Kidney (tissue), 14 donors: ENCODE data around the gene HDLBP. TPM values are rescaled to one million over a fixed set of nuclear protein-coding genes. Genes with fewer than 3 reads are reported as not detected.

Experiments used
- DNase-seq, 5 donors: peaks; one replicate each; pipeline ENCODE4 v3.0.0-alpha.2; 2013 to 2020
- FAIRE-seq: peaks from 2 replicates; lab custom pipeline; 2012; peaks lifted over from hg19 to GRCh38; lab: Jason Lieb, UNC
- H3K27ac ChIP-seq, 2 donors: one replicate each; pipeline ENCODE4 v1.7.0; 2013; ENCODE audit warnings: low read depth in 2 of 2, low read length in 2 of 2, inconsistent platforms in 1 of 2
- H3K27me3 ChIP-seq: one replicate; pipeline ENCODE4 v1.7.1; 2013; ENCODE audit warnings: low read length, inconsistent platforms; ENCODE audit not compliant: control insufficient read depth, insufficient read depth
- H3K36me3 ChIP-seq, 3 donors: one replicate each; pipeline versions ENCODE4 v1.7.0 to v1.7.1; 2013; ENCODE audit warnings: low read length in 3 of 3, control low read depth in 1 of 3, inconsistent platforms in 1 of 3; ENCODE audit not compliant: insufficient read depth in 3 of 3, control insufficient read depth in 2 of 3
- H3K4me1 ChIP-seq, 3 donors: one replicate each; pipeline versions ENCODE4 v1.7.0 to v1.7.1; 2013; ENCODE audit warnings: low read length in 3 of 3, inconsistent platforms in 1 of 3, low read depth in 1 of 3; ENCODE audit not compliant: control insufficient read depth in 2 of 3, insufficient read depth in 2 of 3
- H3K4me3 ChIP-seq, 3 donors: one replicate each; pipeline versions ENCODE4 v1.7.0 to v1.8.1; 2013; ENCODE audit warnings: low read length in 3 of 3, control low read depth in 1 of 3, inconsistent platforms in 1 of 3
- H3K9ac ChIP-seq, 3 donors: one replicate each; pipeline versions ENCODE4 v1.7.0 to v1.7.1; 2013; ENCODE audit warnings: low read length in 3 of 3, control low read depth in 1 of 3, inconsistent platforms in 1 of 3
- H3K9me3 ChIP-seq, 3 donors: one replicate each; pipeline versions ENCODE4 v1.7.0 to v1.7.1; 2013; ENCODE audit warnings: low read length in 3 of 3, control low read depth in 1 of 3, inconsistent platforms in 1 of 3; ENCODE audit not compliant: control insufficient read depth in 2 of 3, insufficient read depth in 1 of 3
- CTCF ChIP-seq: IDR thresholded peaks from 3 replicates; pipeline ENCODE4 v1.5.1; 2012; ENCODE audit warnings: mild to moderate bottlenecking, moderate library complexity, borderline replicate concordance; ENCODE audit not compliant: insufficient read depth; ENCODE audit errors: extremely low read depth
- intact Hi-C: fragments of 100-400 bp; cut with DNase I; formaldehyde crosslinking; loops from one replicate; pipeline ENCODE4 v1.11.1; 2022
- polyA plus RNA-seq: library from polyadenylated mRNA; stranded (reverse); fragments of 350-450 nt; fragmentation: Illumina TruSeq; extraction: RNeasy Lipid Tissue Mini Kit (QIAGEN cat#74804); gene quantifications from one replicate; pipeline ENCODE4 v1.2.3, GENCODE V29; 2014; ENCODE audit warnings: low read depth, low replicate concordance; ENCODE audit not compliant: insufficient read depth
- total RNA-seq: library from RNA; stranded (reverse); fragmentation: NEBNext Ultra II Directional; extraction: Animal tissue kit (Norgen Biotek cat#: 25700); gene quantifications from one replicate; pipeline ENCODE4 v1.2.1, GENCODE V29; 2021
- donor health status: control.
- donor health status: control.
- donor health status: control.
- donor health status: control.
- donor health status: control.
- donor health status: DM: yes; HTN: yes; CAD: no.
- donor health status: Normal renal cell carcinoma (clear cell type).

Gene HDLBP
- total and polyA plus RNA-seq, 2 donors from 2014 or later = 256 to 356 TPM

GRCh38 chr2:241238693-241239198 lies 76.7 kb downstream of the HDLBP start:
- H3K4me1 ChIP-seq = no peaks in the 10 kb centered on the region
- no peak for TF ChIP-seq CTCF
- DNase-seq (peak in 1 of 5 donors; percentile 51), FAIRE-seq (no peak)
- no peak overlapping the region for H3K9ac ChIP-seq
- no peak overlapping the region for H3K4me3 ChIP-seq
- H3K36me3 ChIP-seq = peaks cover 2 to 97% (median 73%) of the 10 kb centered on the region in 3 donors
- H3K9me3 ChIP-seq = no peaks in the 10 kb centered on the region
- no peaks in the 10 kb centered on the region for H3K27me3 ChIP-seq
- no peak overlapping the region for H3K27ac ChIP-seq
- intact Hi-C loops = no loop called here

- Histone ChIP-seq H3K27ac (no peak overlapping the region), H3K9me3 (no peaks in the 10 kb centered on the region), H3K36me3 (peaks cover 2 to 97% (median 74%) of the 10 kb centered on the region in 3 donors), H3K9ac (no peak overlapping the region), H3K4me1 (no peaks in the 10 kb centered on the region), H3K27me3 (no peaks in the 10 kb centered on the region), H3K4me3 (no peak overlapping the region)
- intact Hi-C loops = no loop called here
- TF ChIP-seq CTCF = no peak
- FAIRE-seq (no peak), DNase-seq (peak in 1 of 5 donors; percentile 39)
Measured at GRCh38 chr2:241237949-241238371, 77.5 kb downstream of the HDLBP start.

GRCh38 chr2:241237047-241237446 lies 78.4 kb downstream of the HDLBP start:
- FAIRE-seq (no peak), DNase-seq (peak in 1 of 5 donors; percentile 36)
- no peak for TF ChIP-seq CTCF
- H3K4me1 ChIP-seq = no peaks in the 10 kb centered on the region
- H3K4me3 ChIP-seq = no peak overlapping the region
- no peaks in the 10 kb centered on the region for H3K27me3 ChIP-seq
- intact Hi-C loops = no loop called here
- H3K36me3 ChIP-seq = peaks cover 2 to 91% (median 65%) of the 10 kb centered on the region in 3 donors
- H3K9ac ChIP-seq = no peak overlapping the region
- no peak overlapping the region for H3K27ac ChIP-seq
- H3K9me3 ChIP-seq = no peaks in the 10 kb centered on the region
